Naive thymus-derived CD4-positive, alpha-beta T cell (primary cell): ENCODE results near the gene VDAC1. TPM values are rescaled to one million over a fixed set of nuclear protein-coding genes. Genes with fewer than 3 reads are reported as not detected.
"Not testable (repeated sequence)": the region's sequence is repeated elsewhere in the genome, so short reads cannot be mapped to it uniquely, and the experiment has no call there.

Experiments used
- ATAC-seq: fragments of 150-1000 bp; cut with Tn5 transposase; 2 replicates; pipeline ENCODE4 v1.10.0; 2021; ENCODE audit warnings: mild to moderate bottlenecking, moderate library complexity
- CTCF ChIA-PET: fragments of 350-600 bp; sonication (Branson Sonifier 250); formaldehyde crosslinking; loops from one replicate; lab custom pipeline; 2021; ENCODE audit warnings: antibody characterized with exemption; lab: Charles Lee
- POLR2A ChIA-PET: fragments of 350-600 bp; sonication (Branson Sonifier 250); formaldehyde crosslinking; loops from one replicate; lab custom pipeline; 2021; ENCODE audit warnings: antibody characterized with exemption, inconsistent platforms; lab: Charles Lee
- DNase-seq, 9 donors: peaks; one replicate each; pipeline versions ENCODE4 v3.0.0 to v3.0.0-alpha.2; 2020 to 2022; ENCODE audit warnings: mixed read lengths in 1 of 9
- H3K27ac ChIP-seq: one replicate; pipeline ENCODE4 v1.7.0; 2013; ENCODE audit warnings: mild to moderate bottlenecking, low read depth, low read length, moderate library complexity
- H3K27me3 ChIP-seq, 2 donors: one replicate each; pipeline ENCODE4 v1.7.0; 2013; ENCODE audit warnings: low read length in 2 of 2, mild to moderate bottlenecking in 2 of 2, moderate library complexity in 2 of 2; ENCODE audit not compliant: control insufficient read depth in 2 of 2, insufficient read depth in 2 of 2
- H3K36me3 ChIP-seq, 3 experiments: 1 replicate in 2 of 3; 2 replicates in 1 of 3; pipeline ENCODE4 v1.7.0; 2013; ENCODE audit warnings: low read length in 3 of 3, mild to moderate bottlenecking in 3 of 3, moderate library complexity in 1 of 3; ENCODE audit not compliant: insufficient read depth in 3 of 3, control insufficient read depth in 2 of 3
- H3K4me1 ChIP-seq, 2 donors: one replicate each; pipeline ENCODE4 v1.7.0; 2013; ENCODE audit warnings: low read length in 2 of 2, mild to moderate bottlenecking in 2 of 2, moderate library complexity in 1 of 2; ENCODE audit not compliant: control insufficient read depth in 2 of 2, insufficient read depth in 2 of 2
- H3K4me3 ChIP-seq: 2 replicates; pipeline ENCODE4 v1.7.0; 2013; ENCODE audit warnings: mild to moderate bottlenecking, low read length
- H3K9me3 ChIP-seq, 3 experiments: 1 replicate in 2 of 3; 2 replicates in 1 of 3; pipeline ENCODE4 v1.7.0; 2013; ENCODE audit warnings: low read length in 3 of 3; ENCODE audit not compliant: control insufficient read depth in 2 of 3
- H3K27ac Mint-ChIP-seq, 9 donors: one replicate each; pipeline ENCODE4 v1.8.0; 2020 to 2022; ENCODE audit warnings: mixed read lengths in 9 of 9, mild to moderate bottlenecking in 8 of 9, moderate library complexity in 5 of 9, inconsistent platforms in 2 of 9
- H3K27me3 Mint-ChIP-seq, 5 donors: one replicate each; pipeline ENCODE4 v1.8.0; 2021 to 2022; ENCODE audit warnings: mixed read lengths in 5 of 5, mild to moderate bottlenecking in 1 of 5
- H3K36me3 Mint-ChIP-seq, 5 donors: one replicate each; pipeline ENCODE4 v1.8.0; 2020 to 2022; ENCODE audit warnings: mixed read lengths in 5 of 5, mild to moderate bottlenecking in 3 of 5, inconsistent platforms in 1 of 5
- H3K4me1 Mint-ChIP-seq, 7 donors: one replicate each; pipeline ENCODE4 v1.8.0; 2020 to 2022; ENCODE audit warnings: mixed read lengths in 7 of 7, mild to moderate bottlenecking in 3 of 7, inconsistent platforms in 1 of 7
- H3K4me3 Mint-ChIP-seq, 10 donors: one replicate each; pipeline ENCODE4 v1.8.0; 2020 to 2022; ENCODE audit warnings: mild to moderate bottlenecking in 10 of 10, mixed read lengths in 10 of 10, moderate library complexity in 6 of 10, inconsistent platforms in 2 of 10
- H3K9me3 Mint-ChIP-seq, 11 donors: one replicate each; pipeline ENCODE4 v1.8.0; 2020 to 2022; ENCODE audit warnings: mixed read lengths in 11 of 11, mild to moderate bottlenecking in 4 of 11, inconsistent platforms in 1 of 11, moderate library complexity in 1 of 11
- intact Hi-C, 2 donors: fragments of 100-400 bp; cut with micrococcal nuclease; formaldehyde crosslinking; loops; one replicate each; pipeline ENCODE4 v1.15.1; 2023
- polyA plus RNA-seq, 2 donors: library from polyadenylated mRNA; unstranded; fragments of 300-500 nt; fragmentation: Illumina TruSeq; gene quantifications; one replicate each; pipeline ENCODE4 v1.2.3, GENCODE V29; 2021
- total RNA-seq, 6 experiments: library from RNA in 5 of 6; stranded (reverse) in 5 of 6; gene quantifications; 1 replicate in 5 of 6; 2 replicates in 1 of 6; pipeline ENCODE4 v1.2.3 and lab custom pipeline; 2021 to 2026

Gene VDAC1
- total and polyA plus RNA-seq, 7 experiments from 2014 or later: 37.8 to 259 (median 48.4) TPM

GRCh38 chr5:134038138-134038537 lies 33.4 kb upstream of the VDAC1 start:
- H3K27me3 Mint-ChIP-seq: peaks cover 0 to 6% (median 0%) of the 10 kb centered on the region in 5 donors
- no peaks in the 10 kb centered on the region for H3K27me3 ChIP-seq

GRCh38 chr5:134037160-134037559 lies 32.4 kb upstream of the VDAC1 start:
- H3K4me1 ChIP-seq: peaks cover 11 to 37% of the 10 kb centered on the region in 2 donors
- no peak for DNase-seq
- intact Hi-C loops: loop anchor here in 1 of 2 donors (5.0 kb wide), 1 partner anchor 250 kb away; no protein-coding TSS in a partner anchor
- H3K4me1 Mint-ChIP-seq: peaks cover 11 to 59% (median 46%) of the 10 kb centered on the region in 7 donors
- H3K27me3 ChIP-seq: no peaks in the 10 kb centered on the region
- H3K27ac Mint-ChIP-seq: peak overlapping the region in 4 of 9 donors; percentile 3 to 68 (median 42)
- ATAC-seq: no peak
- H3K9me3 Mint-ChIP-seq: peaks cover 0 to 2% (median 0%) of the 10 kb centered on the region in 11 donors
- no peak overlapping the region for H3K27ac ChIP-seq
- H3K36me3 ChIP-seq: no peaks in the 10 kb centered on the region
- CTCF ChIA-PET: interaction anchor here (0.6 to 13.4 kb wide), 4 partner anchors 92 to 934 kb away, joined by 3 to 365 read pairs (median 3); no protein-coding TSS in a partner anchor
- H3K27me3 Mint-ChIP-seq: peaks cover 0 to 6% (median 0%) of the 10 kb centered on the region in 5 donors
- H3K4me3 ChIP-seq: no peak overlapping the region
- no peaks in the 10 kb centered on the region for H3K9me3 ChIP-seq
- H3K4me3 Mint-ChIP-seq: no peak overlapping the region
- H3K36me3 Mint-ChIP-seq: no peaks in the 10 kb centered on the region
- POLR2A ChIA-PET: interaction anchor here (1.5 to 33.3 kb wide), 2 partner anchors 8 to 96 kb away, joined by 4 to 1333 read pairs; partner anchors contain the start of gene TCF7

More at GRCh38 chr5:134038138-134038537, 33.4 kb upstream of the VDAC1 start:
- Mint-ChIP-seq H3K36me3 (no peaks in the 10 kb centered on the region), H3K4me1 (peaks cover 15 to 68% (median 55%) of the 10 kb centered on the region in 7 donors), H3K4me3 (no peak overlapping the region), H3K27ac (peak overlapping the region in 6 of 9 donors; percentile 1 to 91 (median 62)), H3K9me3 (peaks cover 0 to 2% (median 0%) of the 10 kb centered on the region in 11 donors)
- intact Hi-C loops: loop anchor here in 1 of 2 donors (2.0 to 5.0 kb wide), 2 partner anchors 33 to 249 kb away; partner anchors contain the start of gene VDAC1
- Histone ChIP-seq H3K9me3 (no peaks in the 10 kb centered on the region), H3K36me3 (no peaks in the 10 kb centered on the region), H3K4me1 (peaks cover 11 to 46% of the 10 kb centered on the region in 2 donors), H3K4me3 (no peak overlapping the region), H3K27ac (no peak overlapping the region)
- no peak for ATAC-seq
- CTCF ChIA-PET: interaction anchor here (13.4 kb wide), 1 partner anchor 104 kb away, joined by 365 read pairs; no protein-coding TSS in a partner anchor
- POLR2A ChIA-PET: interaction anchor here (33.3 kb wide), 1 partner anchor 95 kb away, joined by 1333 read pairs; the partner anchor contains the start of gene TCF7
- DNase-seq: no peak

GRCh38 chr5:134034326-134034725 lies 29.6 kb upstream of the VDAC1 start:
- intact Hi-C loops: no loop called here
- ChIA-PET POLR2A (interaction anchor here (0.6 to 33.3 kb wide), 5 partner anchors 10 to 715 kb away, joined by 3 to 1333 read pairs (median 3); partner anchors contain the start of genes TCF7 and VDAC1), CTCF (interaction anchor here (0.6 to 13.4 kb wide), 4 partner anchors 17 to 124 kb away, joined by 3 to 365 read pairs (median 4); no protein-coding TSS in a partner anchor)
- Mint-ChIP-seq H3K4me3 (peak overlapping the region in 1 of 10 donors; percentile 14), H3K4me1 (peaks cover 0 to 32% (median 20%) of the 10 kb centered on the region in 7 donors), H3K9me3 (peaks cover 0 to 2% (median 0%) of the 10 kb centered on the region in 11 donors), H3K27ac (no peak overlapping the region), H3K27me3 (peaks cover 0 to 5% (median 0%) of the 10 kb centered on the region in 5 donors), H3K36me3 (no peaks in the 10 kb centered on the region)
- no peak overlapping the region for H3K4me3 ChIP-seq
- ATAC-seq (no peak), DNase-seq (no peak)
- H3K36me3 ChIP-seq: no peaks in the 10 kb centered on the region
- H3K27ac ChIP-seq: no peak overlapping the region
- H3K27me3 ChIP-seq: no peaks in the 10 kb centered on the region
- no peaks in the 10 kb centered on the region for H3K9me3 ChIP-seq
- peaks cover 0 to 14% of the 10 kb centered on the region in 2 donors for H3K4me1 ChIP-seq

- DNase-seq, H3K4me3 ChIP-seq, H3K4me1 ChIP-seq, H3K36me3 ChIP-seq, H3K4me1 Mint-ChIP-seq, intact Hi-C loops, H3K4me3 Mint-ChIP-seq, H3K9me3 Mint-ChIP-seq, H3K27me3 ChIP-seq, H3K27ac ChIP-seq, H3K9me3 ChIP-seq, H3K27me3 Mint-ChIP-seq, H3K36me3 Mint-ChIP-seq, H3K27ac Mint-ChIP-seq, ATAC-seq: not testable (repeated sequence)
- ChIA-PET POLR2A (interaction anchor here (1.0 to 33.3 kb wide), 2 partner anchors 10 to 102 kb away, joined by 3 to 1333 read pairs; partner anchors contain the start of gene TCF7), CTCF (interaction anchor here (0.9 to 1.9 kb wide), 3 partner anchors 10 to 117 kb away, joined by 3 to 4 read pairs (median 3); no protein-coding TSS in a partner anchor)
Observed at GRCh38 chr5:134030303-134030964, 25.7 kb upstream of the VDAC1 start.

GRCh38 chr5:134029156-134029555 lies 24.4 kb upstream of the VDAC1 start:
- Mint-ChIP-seq H3K27ac (no peak overlapping the region), H3K9me3 (no peaks in the 10 kb centered on the region), H3K27me3 (peaks cover 0 to 14% (median 0%) of the 10 kb centered on the region in 5 donors), H3K36me3 (no peaks in the 10 kb centered on the region), H3K4me1 (peaks cover 1 to 6% (median 4%) of the 10 kb centered on the region in 7 donors), H3K4me3 (no peak overlapping the region)
- no peak overlapping the region for H3K4me3 ChIP-seq
- DNase-seq (no peak), ATAC-seq (no peak)
- no peaks in the 10 kb centered on the region for H3K9me3 ChIP-seq
- no peaks in the 10 kb centered on the region for H3K27me3 ChIP-seq
- ChIA-PET CTCF (no interaction called here), POLR2A (no interaction called here)
- no peaks in the 10 kb centered on the region for H3K36me3 ChIP-seq
- H3K27ac ChIP-seq: no peak overlapping the region
- H3K4me1 ChIP-seq: no peaks in the 10 kb centered on the region
- intact Hi-C loops: loop anchor here (5.0 to 10.0 kb wide), 2 partner anchors 263 to 556 kb away; no protein-coding TSS in a partner anchor

- H3K4me1 ChIP-seq: no peaks in the 10 kb centered on the region
- ChIA-PET POLR2A (no interaction called here), CTCF (interaction anchor here (4.1 kb wide), 1 partner anchor 12 kb away, joined by 17 read pairs; no protein-coding TSS in a partner anchor)
Observed at GRCh38 chr5:134028496-134028895, 23.7 kb upstream of the VDAC1 start.

More at GRCh38 chr5:134028496-134028895, 23.7 kb upstream of the VDAC1 start:
- H3K4me1 Mint-ChIP-seq: peaks cover 1 to 6% (median 4%) of the 10 kb centered on the region in 7 donors
- intact Hi-C loops: loop anchor here (5.0 to 10.0 kb wide), 2 partner anchors 264 to 556 kb away; no protein-coding TSS in a partner anchor
- H3K27me3 ChIP-seq: no peaks in the 10 kb centered on the region
- no peak overlapping the region for H3K4me3 Mint-ChIP-seq
- ATAC-seq (no peak), DNase-seq (no peak)
- peaks cover 0 to 15% (median 0%) of the 10 kb centered on the region in 5 donors for H3K27me3 Mint-ChIP-seq
- H3K27ac Mint-ChIP-seq: no peak overlapping the region
- H3K9me3 ChIP-seq: no peaks in the 10 kb centered on the region
- H3K27ac ChIP-seq: no peak overlapping the region
- no peaks in the 10 kb centered on the region for H3K9me3 Mint-ChIP-seq
- no peaks in the 10 kb centered on the region for H3K36me3 Mint-ChIP-seq
- H3K4me3 ChIP-seq: no peak overlapping the region
- H3K36me3 ChIP-seq: no peaks in the 10 kb centered on the region
